Right lobe of liver (tissue), 6 donors: ENCODE results near the gene CMBL. TPM values are rescaled to one million over a fixed set of nuclear protein-coding genes. Genes with fewer than 3 reads are reported as not detected.

ENCODE experiments used
- ATAC-seq, 4 donors: fragments of 200-7000 bp; cut with Tn5 transposase; one replicate each; pipeline ENCODE4 v1.9.1; 2020; ENCODE audit warnings: mild to moderate bottlenecking in 4 of 4, moderate library complexity in 4 of 4
- DNase-seq, 3 donors: peaks; one replicate each; pipeline ENCODE4 v3.0.0-alpha.2; 2020
- H3K27ac ChIP-seq, 3 donors: fragments of 200-600 bp; one replicate each; pipeline ENCODE4 v1.8.0; 2022
- H3K27me3 ChIP-seq, 2 donors: fragments of 200-600 bp; one replicate each; pipeline ENCODE4 v1.8.0; 2022
- H3K36me3 ChIP-seq, 4 donors: fragments of 200-600 bp; sonication (generic) in 1 of 4; one replicate each; pipeline versions ENCODE4 v1.5.1 to v1.8.0; 2017 to 2022; ENCODE audit warnings: control low read depth in 1 of 4
- H3K4me1 ChIP-seq, 4 donors: fragments of 200-600 bp; sonication (generic) in 1 of 4; one replicate each; pipeline versions ENCODE4 v1.5.1 to v1.8.0; 2017 to 2022; ENCODE audit warnings: control low read depth in 1 of 4
- H3K4me3 ChIP-seq, 3 donors: fragments of 200-600 bp; one replicate each; pipeline ENCODE4 v1.8.0; 2022
- H3K9me3 ChIP-seq, 4 donors: fragments of 200-600 bp; sonication (generic) in 1 of 4; one replicate each; pipeline versions ENCODE4 v1.5.1 to v1.8.0; 2017 to 2022; ENCODE audit warnings: control low read depth in 1 of 4
- POLR2A ChIP-seq: fragments of 450-650 bp; IDR thresholded peaks from one replicate; pipeline ENCODE4 v1.6.1; 2017; ENCODE audit warnings: antibody characterized with exemption, mild to moderate bottlenecking
- WGBS: methylation state at CpG from one replicate; pipeline ENCODE4 v1.1.6; 2018; ENCODE audit warnings: low coverage, low lambda C conversion rate; ENCODE audit not compliant: insufficient coverage; ENCODE audit errors: missing lambda C conversion rate; 5-methylcytosine and 5-hydroxymethylcytosine counted together
- intact Hi-C, 2 donors: fragments of 100-400 bp; cut with DNase I; formaldehyde crosslinking; loops; one replicate each; pipeline versions ENCODE4 v1.11.2 to v1.14.1; 2022
- long read RNA-seq: library from polyadenylated mRNA; unstranded; transcript quantifications from one replicate; pipeline ENCODE4 v2.0.0, GENCODE V29; 2019
- total RNA-seq, 6 experiments: library from RNA; depleted of rRNA in 2 of 6; stranded (reverse); fragments of >200 nt in 2 of 6; fragmentation: NEBNext Ultra II Directional in 3 of 6; extraction: Animal tissue kit (Norgen Biotek cat#: 25700) in 3 of 6; gene quantifications; one replicate each; pipeline versions ENCODE4 v1.1.0 to v1.2.4, GENCODE V29; 2016 to 2023
- TF ChIP-seq, protein P1 (sequence below), 4 donors: fragments of 200-600 bp in 3 of 4; fragments of 450-650 bp in 1 of 4; IDR thresholded peaks; one replicate each; pipeline versions ENCODE4 v1.5.1 to v1.8.0; 2016 to 2022; ENCODE audit warnings: antibody characterized with exemption in 4 of 4, mild to moderate bottlenecking in 2 of 4
- donor health status: DM: no; HTN: yes; CAD: no.
- donor health status: DM: no; HTN: no; CAD: no.
- donor health status: DM: no; HTN: no; CAD: no.
- donor health status: DM: no; HTN: yes; CAD: no.
- donor health status: DM: no; HTN: yes; CAD: no.

The CMBL gene
- 100 to 1,000 TPM in 3 of 6 experiments, 10 to 100 TPM in 3; 29.4 to 206 (median 97.7) TPM for total RNA-seq
- long read RNA-seq, transcript CMBL-201 (6 exons, 2,335 nt): major isoform, 84 of 163 reads
- long read RNA-seq, partial matches to known transcripts: 6 of 163 reads
- long read RNA-seq, other reads (novel, unspliced or antisense): 72 of 163 reads

DNA sequence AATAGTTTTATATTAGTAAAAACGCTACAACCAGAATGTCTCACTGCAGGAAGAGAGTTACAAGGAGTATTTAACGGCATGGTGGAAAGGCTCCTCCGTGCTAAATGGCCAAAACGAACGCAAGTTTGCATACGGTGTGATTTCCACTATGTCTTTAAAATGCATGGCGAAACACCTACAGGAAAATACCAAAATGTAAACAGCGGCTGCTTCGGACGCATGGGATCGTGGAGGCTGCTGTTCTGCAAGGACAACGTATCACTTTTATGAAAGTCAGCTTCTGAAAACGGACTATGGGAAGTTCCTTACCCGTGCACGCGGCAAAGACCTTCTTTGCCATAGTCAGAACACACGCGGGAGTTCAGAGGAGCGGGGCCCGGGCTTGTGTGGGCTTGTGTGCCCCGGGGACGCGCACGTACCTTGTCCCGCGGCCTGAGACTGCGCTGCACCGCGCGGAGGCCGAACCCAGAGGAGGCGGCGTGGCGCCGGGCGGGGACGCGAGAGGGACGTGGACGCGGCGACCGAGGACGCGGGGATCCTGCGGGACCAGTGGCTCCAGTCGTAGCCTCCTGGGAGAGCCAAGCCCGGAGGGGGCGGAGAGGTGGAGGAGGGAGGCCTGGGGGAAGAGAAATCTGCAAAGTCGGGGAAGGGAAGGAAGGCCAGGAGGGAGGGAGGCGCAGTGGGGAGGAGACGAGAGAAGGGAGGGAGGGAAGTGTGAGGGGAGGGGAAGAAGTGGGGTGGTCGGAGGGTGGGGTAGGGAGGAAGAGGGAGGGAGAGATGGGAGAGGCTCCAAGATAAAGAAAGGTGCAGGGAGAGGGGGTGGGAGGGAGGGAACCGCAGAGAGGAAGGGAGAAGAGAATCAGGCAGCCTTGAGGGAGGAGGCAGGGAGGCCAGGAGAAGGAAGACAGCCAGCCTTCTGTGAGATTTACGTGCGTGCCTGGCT lies at the start of gene CMBL:
Gene CMBL (minus strand): TSS at position 697 of the 943 bp plus-strand sequence. CDS start 17,140 bp downstream, outside the sequence.
- peaks cover 0 to 54% (median 23%) of the 10 kb centered on the region in 4 donors for H3K4me1 ChIP-seq
- TF ChIP-seq POLR2A: peak; percentile 16
- TF ChIP-seq, protein P1, sequence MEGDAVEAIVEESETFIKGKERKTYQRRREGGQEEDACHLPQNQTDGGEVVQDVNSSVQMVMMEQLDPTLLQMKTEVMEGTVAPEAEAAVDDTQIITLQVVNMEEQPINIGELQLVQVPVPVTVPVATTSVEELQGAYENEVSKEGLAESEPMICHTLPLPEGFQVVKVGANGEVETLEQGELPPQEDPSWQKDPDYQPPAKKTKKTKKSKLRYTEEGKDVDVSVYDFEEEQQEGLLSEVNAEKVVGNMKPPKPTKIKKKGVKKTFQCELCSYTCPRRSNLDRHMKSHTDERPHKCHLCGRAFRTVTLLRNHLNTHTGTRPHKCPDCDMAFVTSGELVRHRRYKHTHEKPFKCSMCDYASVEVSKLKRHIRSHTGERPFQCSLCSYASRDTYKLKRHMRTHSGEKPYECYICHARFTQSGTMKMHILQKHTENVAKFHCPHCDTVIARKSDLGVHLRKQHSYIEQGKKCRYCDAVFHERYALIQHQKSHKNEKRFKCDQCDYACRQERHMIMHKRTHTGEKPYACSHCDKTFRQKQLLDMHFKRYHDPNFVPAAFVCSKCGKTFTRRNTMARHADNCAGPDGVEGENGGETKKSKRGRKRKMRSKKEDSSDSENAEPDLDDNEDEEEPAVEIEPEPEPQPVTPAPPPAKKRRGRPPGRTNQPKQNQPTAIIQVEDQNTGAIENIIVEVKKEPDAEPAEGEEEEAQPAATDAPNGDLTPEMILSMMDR (IDR thresholded peaks at IDR 0.05): no peak
- H3K27me3 ChIP-seq: no peaks in the 10 kb centered on the region
- H3K9me3 ChIP-seq: no peaks in the 10 kb centered on the region
- no peaks in the 10 kb centered on the region for H3K36me3 ChIP-seq
- H3K27ac ChIP-seq: peak within 1 kb of the TSS; percentile 65 to 94 (median 83)
- intact Hi-C loops: no loop called here
- WGBS: 1% methylated on average over 49 of the region's 56 CpGs
- DNase-seq (peak; percentile 61 to 82 (median 75)), ATAC-seq (peak; percentile 51 to 72 (median 65))
- H3K4me3 ChIP-seq: peak within 1 kb of the TSS; percentile 60 to 76 (median 63)

DNA sequence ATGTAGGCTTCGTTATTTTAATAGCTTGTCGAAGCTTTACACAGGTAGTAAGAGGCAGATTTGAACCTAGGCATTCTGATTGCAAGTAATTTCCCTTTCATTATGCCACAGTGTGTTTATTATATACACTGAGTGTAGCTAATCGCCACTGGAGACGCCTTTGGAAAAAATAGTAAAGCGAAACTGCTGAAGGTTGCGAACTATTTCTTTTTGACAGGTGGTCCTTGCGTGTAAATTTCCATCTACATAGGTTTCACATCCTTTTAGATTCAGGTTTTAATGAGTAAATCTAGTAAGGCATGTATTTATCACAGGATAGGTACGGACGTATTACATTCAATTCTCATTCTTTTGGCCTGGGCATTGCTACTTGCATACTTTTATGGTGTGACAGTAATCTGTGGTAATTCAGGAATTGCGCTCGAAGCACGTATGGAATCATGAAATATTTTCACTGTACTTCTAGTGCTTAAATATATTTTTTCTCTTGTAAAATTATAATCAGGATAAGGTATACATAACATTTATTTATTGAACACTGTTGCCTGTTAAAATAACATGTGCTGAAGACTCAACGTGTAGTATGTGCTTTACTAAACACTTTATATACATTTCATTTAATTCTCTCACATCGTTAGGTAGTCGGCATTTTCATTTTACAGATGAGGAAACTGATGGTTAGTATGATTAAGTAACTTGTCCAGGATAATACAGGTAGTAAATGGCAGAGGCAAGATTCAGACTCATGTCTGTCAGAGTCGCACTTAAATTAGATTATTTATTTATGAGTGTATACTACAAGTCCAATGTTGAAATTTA lies 47.6 kb upstream of the CMBL start:
- peak overlapping the region; percentile 77 to 92 (median 89) for H3K4me3 ChIP-seq
- intact Hi-C loops: no loop called here
- H3K27me3 ChIP-seq: no peaks in the 10 kb centered on the region
- H3K4me1 ChIP-seq: peaks cover 0 to 18% (median 2%) of the 10 kb centered on the region in 4 donors
- no peaks in the 10 kb centered on the region for H3K9me3 ChIP-seq
- ATAC-seq (peak in 1 of 4 donors; percentile 15), DNase-seq (no peak)
- 11% methylated on average over 16 of the region's 16 CpGs for WGBS
- TF ChIP-seq POLR2A: no peak
- TF ChIP-seq, protein P1 (IDR thresholded peaks at IDR 0.05): no peak
- H3K27ac ChIP-seq: peak overlapping the region; percentile 98 to 99 (median 98)
- no peaks in the 10 kb centered on the region for H3K36me3 ChIP-seq

DNA sequence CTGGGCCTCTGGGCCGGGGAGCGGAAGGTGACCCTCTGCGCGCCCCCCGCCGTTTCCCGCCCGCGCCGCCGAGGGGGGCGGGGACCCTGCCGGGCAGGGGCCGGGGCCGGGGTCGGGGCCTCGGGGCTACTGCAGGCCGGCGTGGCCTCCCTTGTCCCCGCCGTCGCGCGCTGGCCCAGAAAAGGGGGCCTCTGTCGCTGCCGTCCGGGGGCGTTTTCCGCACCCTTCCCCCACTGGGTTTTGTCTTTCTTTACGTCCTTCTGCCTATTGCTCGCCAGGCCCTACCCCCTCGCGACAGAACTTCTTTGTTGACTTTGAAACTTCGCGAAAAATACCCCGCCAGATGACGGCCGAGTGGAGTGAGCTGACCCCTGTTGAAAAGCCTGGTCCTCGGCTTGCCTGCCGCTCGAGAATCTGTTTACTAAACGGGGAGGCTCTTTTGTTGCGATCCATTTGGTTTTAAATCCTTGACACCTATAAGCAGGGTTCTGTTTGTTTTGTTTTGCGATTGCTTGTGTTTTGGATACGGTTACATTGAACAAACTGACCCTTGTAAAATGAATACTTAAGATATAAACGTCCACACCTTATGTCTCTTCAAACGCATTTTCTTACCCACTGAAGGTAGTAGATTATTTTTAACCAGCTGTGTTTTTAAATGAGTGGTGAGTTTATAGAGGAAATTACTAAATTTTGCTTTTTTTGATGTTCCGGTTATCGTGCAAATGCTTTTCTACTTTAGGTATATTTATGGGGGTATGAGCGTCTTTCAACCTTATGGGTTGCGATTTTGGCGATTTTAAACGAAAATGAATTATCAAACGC lies 46.6 kb upstream of the CMBL start:
- H3K4me1 ChIP-seq: peaks cover 0 to 18% (median 2%) of the 10 kb centered on the region in 4 donors
- ATAC-seq: peak; percentile 13 to 27 (median 18)
- H3K27me3 ChIP-seq: no peaks in the 10 kb centered on the region
- 2% methylated on average over 13 of the region's 54 CpGs for WGBS
- H3K9me3 ChIP-seq: no peaks in the 10 kb centered on the region
- TF ChIP-seq, protein P1 (IDR thresholded peaks at IDR 0.05): no peak
- TF ChIP-seq POLR2A: no peak
- DNase-seq: peak; percentile 49 to 71 (median 66)
- H3K36me3 ChIP-seq: no peaks in the 10 kb centered on the region
- peak overlapping the region; percentile 77 to 92 (median 89) for H3K4me3 ChIP-seq
- peak overlapping the region; percentile 98 to 99 (median 98) for H3K27ac ChIP-seq
- intact Hi-C loops: no loop called here
